Measurements from ENCODE around the gene WASL.
A peak's percentile ranks its signal among the peaks of the same experiment; 100 is the strongest.

Gene WASL

DNA sequence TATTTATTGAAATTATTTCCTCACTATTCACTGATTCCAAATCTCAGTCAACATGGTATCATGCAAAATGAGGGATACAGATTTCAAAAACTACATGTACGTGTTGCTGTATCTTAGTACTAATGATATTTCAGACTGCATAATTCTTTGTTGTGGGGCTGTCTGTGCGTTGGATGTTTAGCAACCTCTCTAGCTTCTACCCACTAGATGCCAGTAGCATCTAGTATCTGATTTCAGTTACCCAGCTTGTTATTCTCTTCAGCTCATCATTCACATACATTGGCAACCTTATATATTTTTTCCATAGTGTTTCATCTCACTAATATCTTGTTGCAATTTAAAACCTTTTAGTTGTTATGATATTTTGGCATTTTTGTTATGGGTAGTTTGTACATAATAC lies 22.5 kb upstream of the WASL start:
- no peak for DNase-seq
- in situ Hi-C loops (cut with MboI; ENCODE audit: low pct_unique_long_range_greater_than_20kb, low sequenced_read_pairs), result no loop called here

DNA sequence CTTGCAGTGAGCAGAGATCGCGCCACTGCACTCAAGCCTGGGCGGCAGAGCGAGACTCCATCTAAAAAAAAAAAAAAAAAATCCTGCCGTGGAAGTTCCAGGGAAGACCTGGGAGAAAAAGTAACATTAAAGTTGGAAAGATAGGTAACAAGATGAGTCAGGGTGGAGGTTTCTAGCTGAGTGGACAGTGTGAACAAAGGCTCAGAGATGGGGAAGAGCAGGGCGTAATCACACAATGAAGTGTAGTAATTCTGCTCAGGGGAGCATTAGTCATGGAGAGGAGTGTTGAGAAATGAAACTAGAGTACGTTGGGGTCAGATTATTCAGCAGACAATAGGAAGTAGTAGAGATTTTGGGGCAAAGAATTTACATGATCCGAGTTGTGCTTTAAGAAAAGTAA lies 21.6 kb upstream of the WASL start:
- DNase-seq, result no peak
- in situ Hi-C loops (cut with MboI; ENCODE audit: low pct_unique_long_range_greater_than_20kb, low sequenced_read_pairs), result no loop called here

DNA sequence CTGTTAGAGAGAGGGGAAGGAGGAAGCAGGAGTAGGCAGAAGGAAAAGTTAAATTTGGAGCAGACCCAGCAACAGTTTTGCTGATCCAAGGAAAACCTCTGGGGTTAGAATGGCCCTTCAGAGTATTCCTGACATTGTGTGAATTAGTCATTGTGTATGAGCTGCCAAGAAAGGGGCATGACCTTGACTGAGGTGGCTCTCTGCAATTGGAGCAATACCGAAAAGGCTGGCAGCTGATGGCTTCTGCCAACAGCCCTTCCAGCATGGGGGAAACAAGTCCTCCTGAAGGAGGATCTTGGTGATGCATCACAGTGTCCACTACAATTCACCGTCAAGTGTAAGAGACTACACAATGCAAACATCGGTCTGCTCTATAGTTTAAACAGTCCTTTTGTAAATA lies 20.6 kb upstream of the WASL start:
- in situ Hi-C loops (cut with MboI; ENCODE audit: low pct_unique_long_range_greater_than_20kb, low sequenced_read_pairs), result no loop called here
- no peak for DNase-seq

DNA sequence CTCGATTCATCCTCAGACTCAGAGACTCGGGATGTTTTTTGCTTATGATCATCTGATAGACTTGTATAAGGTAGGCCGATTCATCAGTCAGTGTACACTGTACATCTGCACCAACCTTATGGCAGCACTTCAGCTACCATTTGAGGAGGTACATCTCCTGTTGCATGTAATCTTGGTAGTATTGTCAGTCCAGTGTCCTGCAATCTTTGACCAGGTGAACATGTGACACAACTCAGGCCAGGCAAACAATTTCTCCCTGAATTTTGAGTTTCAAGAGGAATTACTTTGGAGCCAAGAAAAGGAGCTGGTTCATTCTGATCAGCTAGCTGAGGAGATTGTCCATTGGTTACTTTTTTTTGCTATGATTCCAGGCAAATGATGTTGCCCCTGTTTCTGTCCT lies 19.7 kb upstream of the WASL start:
- DNase-seq, result no peak
- in situ Hi-C loops (cut with MboI; ENCODE audit: low pct_unique_long_range_greater_than_20kb, low sequenced_read_pairs), result no loop called here

DNA sequence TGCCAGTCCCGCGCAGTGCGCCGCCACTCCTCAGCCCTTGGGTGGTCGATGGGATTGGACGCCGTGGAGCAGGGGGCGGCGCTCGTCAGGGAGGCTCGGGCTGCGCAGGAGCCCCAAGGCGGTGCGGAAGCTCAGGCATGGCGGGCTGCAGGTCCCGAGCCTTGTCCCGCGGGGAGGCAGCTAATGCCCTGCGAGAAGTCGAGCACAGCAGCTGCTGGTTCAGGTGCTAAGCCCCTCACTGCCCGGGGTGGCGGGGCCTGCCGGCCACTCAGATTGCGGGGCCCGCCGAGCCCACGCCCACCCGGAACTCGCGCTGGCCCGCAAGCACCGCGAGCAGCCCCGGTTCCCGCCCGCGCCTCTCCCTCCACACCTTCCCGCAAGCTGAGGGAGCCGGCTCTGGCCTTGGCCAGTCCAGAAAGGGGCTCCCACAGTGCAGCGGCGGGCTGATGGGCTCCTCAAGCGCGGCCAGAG lies 14.4 kb upstream of the WASL start:
- DNase-seq, result no peak
- in situ Hi-C loops (cut with MboI; ENCODE audit: low pct_unique_long_range_greater_than_20kb, low sequenced_read_pairs), result no loop called here

DNA sequence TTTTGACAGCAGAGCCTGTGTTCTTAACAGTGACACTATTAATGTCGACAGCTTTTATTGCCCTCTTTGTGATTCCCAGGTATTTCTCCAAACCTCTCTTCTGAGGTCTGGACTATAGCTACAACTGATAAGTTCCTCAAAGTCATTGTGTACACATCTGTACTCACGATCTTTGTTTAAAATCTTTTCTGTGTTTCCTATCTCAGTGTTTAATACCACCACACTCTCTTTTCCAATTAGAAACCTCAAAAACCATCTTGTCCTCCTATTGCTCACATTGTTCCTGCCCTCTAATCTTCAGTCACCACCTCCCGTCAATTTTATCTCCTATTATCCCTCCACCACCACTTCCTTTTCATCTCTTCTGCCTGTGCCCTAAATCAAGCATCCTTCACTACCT lies 12.9 kb upstream of the WASL start:
- peak; percentile 29 for DNase-seq
- in situ Hi-C loops (cut with MboI; ENCODE audit: low pct_unique_long_range_greater_than_20kb, low sequenced_read_pairs), result no loop called here

DNA sequence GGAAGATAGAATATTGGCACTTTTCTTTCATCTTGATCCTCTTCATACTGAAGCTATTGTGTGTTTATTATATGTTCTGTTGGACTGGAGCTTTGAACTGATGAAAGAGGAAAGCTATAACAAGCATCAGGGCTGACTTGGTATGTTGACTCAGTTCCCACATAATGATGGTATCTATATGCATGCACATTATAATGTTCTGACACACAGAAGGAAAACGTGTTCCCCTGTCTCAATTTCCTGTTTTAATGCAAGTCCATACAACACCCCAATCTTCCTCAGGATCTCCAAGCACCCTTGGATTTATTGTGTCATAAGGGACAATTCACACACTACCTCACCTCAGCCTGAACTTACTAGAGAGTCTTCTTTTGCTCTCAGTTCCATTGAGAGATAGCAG lies 8.3 kb upstream of the WASL start:
- no peak for DNase-seq
- in situ Hi-C loops (cut with MboI; ENCODE audit: low pct_unique_long_range_greater_than_20kb, low sequenced_read_pairs), result no loop called here

DNA sequence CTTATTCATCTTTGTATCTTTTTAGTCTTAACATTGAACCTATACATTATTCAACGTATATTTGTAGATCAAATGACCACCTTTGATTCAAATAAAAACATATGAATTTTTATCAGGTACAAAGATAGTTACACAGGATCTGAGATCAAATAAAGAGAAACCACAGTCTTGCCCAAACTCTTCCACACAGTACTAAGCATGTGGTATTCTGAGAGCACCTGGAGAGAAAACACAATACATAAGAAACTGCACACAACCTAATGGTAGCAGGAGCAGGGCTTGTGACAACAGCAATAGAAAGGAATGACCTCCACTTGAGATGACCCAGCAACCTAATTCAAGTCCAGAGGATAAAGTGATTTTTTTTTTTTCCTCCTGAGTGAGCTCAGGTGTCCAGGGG lies 6.5 kb upstream of the WASL start:
- no peak for DNase-seq
- in situ Hi-C loops (cut with MboI; ENCODE audit: low pct_unique_long_range_greater_than_20kb, low sequenced_read_pairs), result no loop called here

DNA sequence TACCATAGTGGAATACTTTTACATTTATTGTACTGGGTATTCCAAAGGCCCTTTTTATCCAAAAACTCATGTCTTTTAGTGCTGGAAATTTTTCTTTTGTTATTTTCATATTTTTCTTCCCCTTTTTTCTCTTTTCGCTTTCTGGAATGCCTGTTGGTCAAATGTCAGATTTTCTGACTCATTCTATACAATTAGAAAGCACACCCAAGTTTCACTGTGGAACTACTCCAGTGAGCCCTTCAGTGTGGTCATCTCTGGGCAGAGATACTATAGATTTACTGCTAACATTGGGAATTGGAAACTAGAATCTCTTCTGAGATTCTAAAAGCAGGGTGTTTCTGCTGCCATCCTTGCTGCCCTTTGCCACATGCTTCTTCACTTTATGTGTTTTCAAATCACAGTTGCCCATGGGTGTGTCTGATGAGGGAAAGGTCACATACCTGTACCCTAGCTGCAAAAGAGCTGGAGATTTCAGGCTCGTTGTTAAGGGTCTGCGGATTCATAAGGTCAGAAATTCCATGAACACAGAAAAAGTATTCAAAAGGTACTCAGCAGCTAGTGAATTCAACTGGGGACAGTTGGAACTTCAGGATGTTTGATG lies 5.6 kb upstream of the WASL start:
- in situ Hi-C loops (cut with MboI; ENCODE audit: low pct_unique_long_range_greater_than_20kb, low sequenced_read_pairs), result no loop called here
- DNase-seq, result no peak

DNA sequence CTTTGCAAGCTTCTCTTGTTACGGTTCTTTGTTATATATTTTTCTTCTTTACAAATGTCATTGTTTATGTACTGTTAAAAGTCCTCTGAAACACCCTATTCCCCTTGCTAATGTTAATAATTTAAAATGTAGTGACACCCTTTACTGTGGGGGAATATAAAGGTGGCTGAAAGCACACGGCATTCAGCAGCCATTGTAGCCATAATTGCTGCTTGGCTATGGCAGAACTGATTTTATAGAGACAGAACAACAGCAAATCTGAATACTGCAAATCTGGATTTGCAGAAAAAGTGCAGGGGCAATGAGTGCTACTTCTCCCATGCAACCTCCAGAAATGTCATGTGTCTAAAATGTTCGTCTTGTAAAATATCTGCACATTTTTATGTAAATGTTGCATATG lies 3.7 kb upstream of the WASL start:
- DNase-seq, result no peak
- in situ Hi-C loops (cut with MboI; ENCODE audit: low pct_unique_long_range_greater_than_20kb, low sequenced_read_pairs), result no loop called here

DNA sequence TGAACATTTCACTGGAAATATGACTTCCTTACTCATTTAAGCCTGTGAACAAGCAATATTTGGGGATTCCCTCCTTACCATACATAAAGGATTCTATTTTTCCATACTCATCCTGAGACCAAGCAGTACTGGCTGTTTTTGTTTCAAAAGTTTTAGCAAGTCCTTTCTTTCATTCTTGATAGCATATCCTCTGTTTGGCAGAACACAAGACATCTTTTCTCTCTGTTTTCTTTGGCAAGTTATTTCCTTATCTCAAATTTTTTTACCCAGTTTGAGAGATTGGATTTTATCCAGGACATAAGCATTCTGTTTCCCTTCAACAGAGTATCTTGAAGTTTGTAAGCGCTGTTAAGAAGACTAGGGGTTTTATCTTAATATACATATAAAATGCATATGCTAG lies 3.0 kb upstream of the WASL start:
- DNase-seq, result no peak
- in situ Hi-C loops (cut with MboI; ENCODE audit: low pct_unique_long_range_greater_than_20kb, low sequenced_read_pairs), result no loop called here

DNA sequence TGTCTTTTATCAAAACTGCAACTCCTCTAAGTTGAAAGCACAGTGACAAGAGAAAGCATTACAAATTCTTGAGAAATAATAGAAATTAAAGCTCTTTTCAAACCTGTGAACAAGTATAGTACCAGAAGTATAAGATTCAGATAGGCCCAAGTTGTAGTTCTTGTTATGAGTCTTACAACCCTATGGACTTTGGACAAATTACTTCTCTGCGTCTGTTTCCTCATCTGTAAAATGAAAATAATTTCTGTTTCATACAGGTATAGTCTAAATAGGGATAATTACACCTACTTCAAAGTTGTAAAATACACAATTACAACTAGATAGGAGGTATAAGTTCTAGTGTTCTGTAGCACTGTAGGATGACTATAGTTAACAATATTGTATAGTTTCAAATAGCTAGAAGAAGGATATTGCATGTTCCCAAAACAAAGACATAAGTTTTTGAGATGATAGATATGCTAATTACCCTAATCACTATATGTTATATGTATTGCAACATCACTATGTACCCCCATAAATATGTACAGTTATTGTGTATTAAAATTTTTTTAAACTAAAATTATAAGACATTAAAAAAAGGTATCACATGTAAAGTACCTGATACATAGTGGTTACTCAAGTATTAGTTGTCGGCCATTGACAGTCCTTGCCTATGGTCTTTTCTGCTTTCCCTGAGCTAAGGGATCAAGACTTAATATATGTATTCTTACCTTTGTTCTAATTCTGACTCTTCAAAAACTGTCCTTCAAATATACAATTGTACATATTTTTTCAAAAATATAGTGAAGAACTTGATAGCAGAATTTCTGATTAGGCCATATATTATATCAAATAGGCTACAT lies 1.8 kb upstream of the WASL start:
- in situ Hi-C loops (cut with MboI; ENCODE audit: low pct_unique_long_range_greater_than_20kb, low sequenced_read_pairs), result no loop called here
- no peak for DNase-seq

DNA sequence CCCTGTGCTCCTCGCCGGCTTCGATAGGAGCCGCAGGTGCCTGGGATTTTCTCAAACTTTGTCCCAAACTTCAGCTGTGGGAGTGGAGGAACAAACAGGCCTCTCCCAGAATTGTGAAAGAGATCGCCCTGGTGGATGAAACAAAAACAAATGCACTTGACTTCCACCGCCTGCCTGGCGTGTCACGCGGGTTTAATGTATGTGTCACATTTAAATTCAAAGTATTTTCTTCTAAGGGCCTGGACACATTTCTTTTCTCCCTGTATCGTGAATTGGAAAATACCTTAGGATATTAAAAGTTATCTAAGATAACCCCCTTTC lies 694 bp upstream of the WASL start:
- DNase-seq, result no peak
- in situ Hi-C loops (cut with MboI; ENCODE audit: low pct_unique_long_range_greater_than_20kb, low sequenced_read_pairs), result no loop called here

DNA sequence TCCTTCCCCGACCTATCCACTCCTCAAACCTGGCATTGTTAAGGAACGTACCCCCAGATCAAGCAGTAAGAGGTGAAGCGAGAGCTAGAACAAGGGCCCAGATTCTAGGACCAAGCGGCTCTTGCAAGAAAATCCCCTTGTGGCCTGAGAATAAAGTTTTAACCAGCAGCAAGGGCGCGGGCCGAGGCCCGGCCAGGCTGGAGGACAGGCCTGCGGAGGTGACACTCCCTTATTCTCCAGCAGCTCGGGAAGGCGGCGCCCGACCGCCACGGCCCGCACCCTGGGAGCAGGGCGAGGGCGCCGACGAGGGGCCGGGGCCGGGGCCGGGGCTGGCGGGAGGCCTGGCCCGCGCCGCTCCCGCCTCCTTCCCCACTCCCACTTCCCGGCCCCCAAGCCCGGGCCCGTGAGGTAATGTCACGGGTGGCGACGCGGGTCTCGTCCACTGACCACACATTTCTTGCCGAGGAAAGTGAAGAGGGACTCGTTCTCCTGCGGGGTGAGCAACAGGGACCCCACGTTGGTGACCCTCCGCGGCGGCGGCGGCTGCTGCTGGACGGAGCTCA lies 551 bp downstream of the WASL start:
- in situ Hi-C loops (cut with MboI; ENCODE audit: low pct_unique_long_range_greater_than_20kb, low sequenced_read_pairs), result no loop called here
- DNase-seq, result peak; percentile 19

DNA sequence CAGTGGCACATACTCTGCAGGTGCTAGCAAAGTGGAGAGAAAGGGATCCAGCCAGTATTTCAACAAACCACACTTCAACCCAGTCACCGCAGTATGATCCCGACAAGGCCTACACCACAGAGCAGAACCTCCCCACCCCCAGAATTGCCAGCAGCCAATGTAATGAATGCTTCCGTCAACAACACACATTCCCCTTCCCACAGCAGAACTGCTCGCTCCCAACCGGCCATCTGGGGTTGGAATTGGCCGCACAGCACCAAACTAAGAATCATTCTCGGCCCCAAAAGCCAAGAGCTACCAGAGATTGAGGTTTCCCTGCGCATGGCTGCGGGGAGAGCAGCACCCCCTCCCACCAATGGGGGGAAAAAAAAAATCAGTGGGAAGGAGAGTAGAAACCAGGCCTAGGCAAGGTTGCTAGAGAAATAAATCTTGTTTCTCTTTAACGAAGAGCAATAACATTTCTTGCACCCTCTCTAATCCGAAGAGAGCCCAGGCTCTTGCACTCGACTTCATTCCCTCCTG lies 1.1 kb downstream of the WASL start:
- in situ Hi-C loops (cut with MboI; ENCODE audit: low pct_unique_long_range_greater_than_20kb, low sequenced_read_pairs), result no loop called here
- DNase-seq, result peak; percentile 85

DNA sequence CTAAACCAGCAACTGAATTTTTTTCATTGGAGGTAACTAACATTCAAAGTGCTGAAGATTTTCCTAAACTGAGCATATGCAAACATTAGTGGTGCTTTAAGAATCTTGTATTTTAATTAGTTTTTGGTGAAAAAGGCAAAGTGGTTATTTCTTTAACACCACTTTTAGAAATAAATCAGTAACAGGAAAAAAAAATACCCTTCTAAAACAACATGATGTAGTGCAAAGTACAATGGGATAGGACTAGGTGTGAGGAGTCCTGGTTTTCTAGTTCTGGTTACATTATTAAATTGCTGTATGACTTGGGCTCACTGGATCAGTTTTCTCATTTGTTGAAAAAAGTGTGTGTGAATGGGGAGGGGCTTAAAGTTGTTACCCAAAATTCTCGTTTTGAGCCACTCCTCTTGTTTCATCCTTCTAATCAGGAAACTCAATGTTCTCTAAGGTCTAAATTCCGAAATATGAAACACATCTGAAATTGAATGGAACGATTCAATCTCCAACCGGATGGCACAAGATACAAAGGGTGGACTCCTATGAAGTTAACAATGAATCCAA lies 1.8 kb downstream of the WASL start:
- in situ Hi-C loops (cut with MboI; ENCODE audit: low pct_unique_long_range_greater_than_20kb, low sequenced_read_pairs), result no loop called here
- DNase-seq, result no peak

DNA sequence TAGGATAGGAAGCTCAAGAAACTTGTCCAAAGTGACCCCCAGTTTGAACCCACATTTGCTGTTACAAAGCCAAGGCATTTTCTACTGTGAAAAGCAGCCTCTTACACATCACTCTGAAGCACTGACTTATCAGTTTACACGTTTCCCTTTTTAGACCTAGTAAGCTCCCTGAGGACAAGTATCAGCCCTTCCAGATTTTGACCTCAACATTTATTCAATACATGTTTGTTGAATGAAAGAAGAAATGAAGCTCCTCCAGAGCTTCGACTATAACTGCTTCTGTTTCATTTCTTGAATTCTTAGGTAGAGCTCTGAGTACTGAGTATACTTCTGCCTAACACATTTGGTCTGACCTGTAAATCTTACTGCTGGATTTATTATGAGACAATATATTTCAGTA lies 2.7 kb downstream of the WASL start:
- in situ Hi-C loops (cut with MboI; ENCODE audit: low pct_unique_long_range_greater_than_20kb, low sequenced_read_pairs), result no loop called here
- no peak for DNase-seq

DNA sequence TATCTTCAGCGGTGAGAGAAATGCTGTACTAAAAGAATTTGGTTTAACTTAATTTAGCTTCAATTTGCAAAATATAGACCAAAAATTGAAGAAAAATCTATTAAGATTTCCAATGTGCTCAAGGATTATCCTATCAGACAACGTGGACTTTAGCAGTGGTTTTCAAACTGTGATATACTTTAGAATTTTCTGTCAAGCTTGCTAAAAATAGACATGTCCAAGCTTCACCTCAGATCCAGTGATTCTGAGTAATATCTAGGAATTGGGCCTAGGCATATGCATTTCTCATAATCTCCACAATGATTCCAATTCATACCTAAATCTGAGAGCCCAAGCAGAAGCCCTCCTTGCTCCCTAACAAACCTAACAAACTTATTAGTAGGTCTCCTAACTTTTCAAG lies 3.4 kb downstream of the WASL start:
- DNase-seq, result no peak
- in situ Hi-C loops (cut with MboI; ENCODE audit: low pct_unique_long_range_greater_than_20kb, low sequenced_read_pairs), result no loop called here

DNA sequence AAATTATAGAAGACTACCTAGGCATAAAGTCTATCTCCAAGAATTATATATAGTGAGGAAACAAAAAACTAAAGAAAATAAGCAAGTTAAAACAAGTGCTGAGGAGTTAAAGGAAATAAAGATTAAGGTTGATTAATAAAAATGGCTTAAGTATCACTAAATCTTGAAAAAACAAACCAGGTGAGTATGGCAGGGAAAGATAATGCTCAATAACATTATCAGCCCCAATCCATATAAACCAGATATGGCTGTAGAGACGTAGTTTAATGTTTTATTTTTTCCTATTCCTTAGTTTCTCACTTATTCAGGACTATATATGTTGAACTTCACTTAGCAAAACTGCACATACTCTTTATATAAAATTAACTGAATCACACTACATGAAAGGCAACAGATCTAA lies 4.4 kb downstream of the WASL start:
- in situ Hi-C loops (cut with MboI; ENCODE audit: low pct_unique_long_range_greater_than_20kb, low sequenced_read_pairs), result no loop called here

DNA sequence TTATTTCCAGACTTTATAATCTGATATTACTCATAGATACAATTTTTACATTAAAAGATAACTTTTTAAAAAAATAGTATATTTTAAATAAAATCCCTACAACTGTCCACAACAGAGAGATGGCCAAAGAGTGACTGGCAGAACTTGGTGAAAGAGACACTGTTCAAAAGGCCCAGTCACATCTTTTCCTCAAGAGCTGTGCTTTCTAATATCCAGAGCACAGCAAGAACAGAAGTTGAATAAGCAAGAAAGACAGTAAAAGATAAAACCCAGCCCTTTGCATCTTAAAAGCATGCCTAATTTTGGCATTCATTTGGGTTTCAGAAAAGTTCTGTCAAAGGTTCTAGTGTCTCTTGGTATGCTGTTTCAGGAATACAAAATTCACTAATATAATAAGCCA lies 6.9 kb downstream of the WASL start:
- in situ Hi-C loops (cut with MboI; ENCODE audit: low pct_unique_long_range_greater_than_20kb, low sequenced_read_pairs), result no loop called here
- DNase-seq, result no peak

More for the DNA sequence above, 4.4 kb downstream of the WASL start:
- no peak for DNase-seq

Measured in KBM-7 (cell line).